ENCODE data around the gene R3HDM4. TPM values are rescaled to one million over a fixed set of nuclear protein-coding genes. Genes with fewer than 3 reads are reported as not detected.
"Not testable (repeated sequence)": the region's sequence is repeated elsewhere in the genome, so short reads cannot be mapped to it uniquely, and the experiment has no call there.

R3HDM4 gene
- polyA plus RNA-seq, 2 donors, result 66.1 to 84.8 TPM

- Histone ChIP-seq H3K9me3 (ENCODE audit: control insufficient read depth in 2 of 2, insufficient read depth in 1 of 2, low read depth in 1 of 2, low read length in 1 of 2) (no peaks in the 10 kb centered on the region), H3K27ac (ENCODE audit: low read depth in 2 of 2, low read length in 1 of 2) (no peak overlapping the region), H3K4me1 (ENCODE audit: control insufficient read depth in 2 of 2, insufficient read depth in 2 of 2, low read length in 1 of 2) (peaks cover 0 to 3% of the 10 kb centered on the region in 2 donors), H3K27me3 (ENCODE audit: control insufficient read depth in 1 of 2, insufficient read depth in 2 of 2, low read length in 2 of 2) (no peaks in the 10 kb centered on the region), H3K4me3 (ENCODE audit: low read depth in 1 of 2, low read length in 2 of 2) (no peak overlapping the region), H3K36me3 (ENCODE audit: control insufficient read depth in 2 of 2, insufficient read depth in 2 of 2, low read length in 1 of 2) (peaks cover 10 to 71% of the 10 kb centered on the region in 2 donors)
- 94 to 95% methylated on average over 64 of the region's 64 CpGs for WGBS, 2 donors
These were observed 27.3 kb downstream of the R3HDM4 start for GRCh38 chr19:885536-886224.

DNA sequence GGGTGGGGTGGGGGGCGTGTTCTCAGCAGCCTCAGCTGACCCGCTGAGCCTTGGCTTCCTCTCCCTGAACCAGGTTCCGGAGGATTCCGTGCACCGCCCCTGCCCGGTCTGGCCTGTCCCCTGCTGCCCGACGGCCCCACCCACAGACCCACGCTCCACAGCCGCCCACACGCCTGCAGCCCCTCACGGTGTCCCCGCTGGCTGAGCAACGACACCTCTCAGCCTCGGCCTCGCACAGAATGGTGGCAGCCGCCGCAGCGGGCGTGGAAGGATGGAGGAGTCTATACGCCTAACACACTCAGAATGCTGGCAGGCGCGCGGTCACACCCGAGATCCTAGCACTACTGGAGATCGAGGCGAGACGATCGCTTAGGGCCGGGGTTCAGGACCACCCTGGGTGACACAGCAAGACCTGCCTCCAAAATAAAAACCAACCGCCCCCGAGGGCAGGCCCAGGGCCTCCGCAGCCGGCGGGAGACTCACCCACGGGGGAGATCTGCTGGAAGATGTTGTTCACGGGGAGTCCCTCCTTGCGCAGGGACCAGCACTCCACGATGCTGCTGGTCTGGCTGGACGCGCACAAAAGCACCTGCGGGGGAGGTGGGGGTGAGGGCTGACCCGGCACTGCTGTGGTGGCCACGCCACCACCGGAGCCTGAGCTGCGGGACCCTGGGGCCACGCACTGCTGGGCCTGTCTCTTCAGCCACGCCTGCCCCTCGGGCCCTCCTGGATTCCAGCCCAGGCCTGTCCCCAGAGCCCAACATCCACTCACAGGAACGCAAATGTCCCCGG lies 28.4 kb downstream of the R3HDM4 start:
- no peak overlapping the region for H3K4me3 ChIP-seq (ENCODE audit: low read depth in 1 of 2, low read length in 2 of 2)
- H3K27me3 ChIP-seq (ENCODE audit: control insufficient read depth in 1 of 2, insufficient read depth in 2 of 2, low read length in 2 of 2), result no peaks in the 10 kb centered on the region
- H3K27ac ChIP-seq (ENCODE audit: low read depth in 2 of 2, low read length in 1 of 2), result no peak overlapping the region
- 91 to 92% methylated on average over 49 to 51 of the region's 51 CpGs for WGBS, 2 donors
- H3K9me3 ChIP-seq (ENCODE audit: control insufficient read depth in 2 of 2, insufficient read depth in 1 of 2, low read depth in 1 of 2, low read length in 1 of 2), result no peaks in the 10 kb centered on the region
- peaks cover 6 to 70% of the 10 kb centered on the region in 2 donors for H3K36me3 ChIP-seq (ENCODE audit: control insufficient read depth in 2 of 2, insufficient read depth in 2 of 2, low read length in 1 of 2)
- H3K4me1 ChIP-seq (ENCODE audit: control insufficient read depth in 2 of 2, insufficient read depth in 2 of 2, low read length in 1 of 2), result peaks cover 0 to 3% of the 10 kb centered on the region in 2 donors

DNA sequence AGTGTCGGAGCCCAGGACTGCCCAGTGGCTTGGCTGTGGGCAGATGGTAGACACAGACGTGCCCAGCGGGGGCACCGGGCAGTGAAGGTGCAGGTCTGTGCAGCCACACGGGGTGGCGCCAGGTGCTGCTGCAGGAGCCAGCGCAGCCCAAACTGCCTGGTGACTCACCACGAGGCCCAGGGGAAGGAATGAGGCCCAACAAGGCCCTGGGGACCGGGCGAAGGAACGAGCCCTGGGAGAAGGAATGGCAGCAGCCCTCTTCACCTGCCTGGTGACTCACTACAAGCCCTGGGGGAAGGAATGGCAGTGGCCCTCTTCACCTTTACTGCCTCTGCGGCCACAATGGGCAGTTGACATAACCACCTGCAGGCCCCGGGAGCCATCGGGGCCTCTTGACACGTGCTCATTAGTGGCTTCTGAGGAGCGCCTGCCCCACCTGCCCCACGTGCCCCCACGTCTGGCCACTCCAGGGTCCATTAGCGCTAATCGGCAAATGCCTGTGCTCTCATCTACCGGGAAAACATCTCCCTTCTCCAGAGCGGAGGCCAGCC lies 29.3 kb downstream of the R3HDM4 start:
- Histone ChIP-seq H3K36me3 (ENCODE audit: control insufficient read depth in 2 of 2, insufficient read depth in 2 of 2, low read length in 1 of 2) (peaks cover 5 to 68% of the 10 kb centered on the region in 2 donors), H3K4me1 (ENCODE audit: control insufficient read depth in 2 of 2, insufficient read depth in 2 of 2, low read length in 1 of 2) (peaks cover 0 to 3% of the 10 kb centered on the region in 2 donors), H3K4me3 (ENCODE audit: low read depth in 1 of 2, low read length in 2 of 2) (no peak overlapping the region), H3K9me3 (ENCODE audit: control insufficient read depth in 2 of 2, insufficient read depth in 1 of 2, low read depth in 1 of 2, low read length in 1 of 2) (no peaks in the 10 kb centered on the region), H3K27ac (ENCODE audit: low read depth in 2 of 2, low read length in 1 of 2) (no peak overlapping the region), H3K27me3 (ENCODE audit: control insufficient read depth in 1 of 2, insufficient read depth in 2 of 2, low read length in 2 of 2) (no peaks in the 10 kb centered on the region)
- 76 to 80% methylated on average over 18 to 22 of the region's 22 CpGs for WGBS, 2 donors

DNA sequence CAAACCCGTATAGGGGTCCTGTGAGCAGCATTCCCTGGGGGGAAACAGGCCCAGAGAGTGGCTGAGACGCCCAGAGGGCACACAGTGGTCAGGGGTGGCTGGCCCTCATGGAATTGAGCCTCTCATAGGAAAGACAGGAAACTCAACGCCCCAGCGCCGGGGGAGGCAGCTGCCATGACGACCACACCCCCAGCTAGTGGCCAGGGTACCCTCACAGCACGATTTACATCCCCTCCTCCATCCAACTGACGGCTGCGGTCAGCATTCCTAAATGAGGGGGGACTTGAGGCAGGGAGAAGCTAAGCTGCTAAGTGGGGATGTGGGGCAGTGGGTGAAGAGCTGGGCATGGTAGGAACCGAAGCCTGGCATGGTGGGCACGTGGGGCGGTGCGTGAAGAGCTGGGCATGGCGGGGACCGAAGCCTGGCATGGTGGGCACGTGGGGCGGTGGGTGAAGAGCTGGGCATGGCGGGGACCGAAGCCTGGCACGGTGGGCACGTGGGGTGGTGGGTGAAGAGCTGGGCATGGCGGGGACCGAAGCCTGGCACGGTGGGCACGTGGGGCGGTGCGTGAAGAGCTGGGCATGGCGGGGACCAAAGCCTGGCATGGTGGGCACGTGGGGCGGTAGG lies 30.0 kb downstream of the R3HDM4 start:
- no peaks in the 10 kb centered on the region for H3K9me3 ChIP-seq (ENCODE audit: control insufficient read depth in 2 of 2, insufficient read depth in 1 of 2, low read depth in 1 of 2, low read length in 1 of 2)
- WGBS, 2 donors, result 95 to 97% methylated on average over 16 to 29 of the region's 30 CpGs
- peaks cover 0 to 3% of the 10 kb centered on the region in 2 donors for H3K4me1 ChIP-seq (ENCODE audit: control insufficient read depth in 2 of 2, insufficient read depth in 2 of 2, low read length in 1 of 2)
- peaks cover 5 to 64% of the 10 kb centered on the region in 2 donors for H3K36me3 ChIP-seq (ENCODE audit: control insufficient read depth in 2 of 2, insufficient read depth in 2 of 2, low read length in 1 of 2)
- no peak overlapping the region for H3K4me3 ChIP-seq (ENCODE audit: low read depth in 1 of 2, low read length in 2 of 2)
- no peak overlapping the region for H3K27ac ChIP-seq (ENCODE audit: low read depth in 2 of 2, low read length in 1 of 2)
- H3K27me3 ChIP-seq (ENCODE audit: control insufficient read depth in 1 of 2, insufficient read depth in 2 of 2, low read length in 2 of 2), result no peaks in the 10 kb centered on the region

- Histone ChIP-seq H3K36me3 (ENCODE audit: control insufficient read depth in 2 of 2, insufficient read depth in 2 of 2, low read length in 1 of 2) (peaks cover 5 to 68% of the 10 kb centered on the region in 2 donors), H3K27me3 (ENCODE audit: control insufficient read depth in 1 of 2, insufficient read depth in 2 of 2, low read length in 2 of 2) (no peaks in the 10 kb centered on the region)
- WGBS, 2 donors, result 97 to 98% methylated on average over 34 of the region's 34 CpGs
These were observed 31.5 kb downstream of the R3HDM4 start for GRCh38 chr19:881385-882071.

DNA sequence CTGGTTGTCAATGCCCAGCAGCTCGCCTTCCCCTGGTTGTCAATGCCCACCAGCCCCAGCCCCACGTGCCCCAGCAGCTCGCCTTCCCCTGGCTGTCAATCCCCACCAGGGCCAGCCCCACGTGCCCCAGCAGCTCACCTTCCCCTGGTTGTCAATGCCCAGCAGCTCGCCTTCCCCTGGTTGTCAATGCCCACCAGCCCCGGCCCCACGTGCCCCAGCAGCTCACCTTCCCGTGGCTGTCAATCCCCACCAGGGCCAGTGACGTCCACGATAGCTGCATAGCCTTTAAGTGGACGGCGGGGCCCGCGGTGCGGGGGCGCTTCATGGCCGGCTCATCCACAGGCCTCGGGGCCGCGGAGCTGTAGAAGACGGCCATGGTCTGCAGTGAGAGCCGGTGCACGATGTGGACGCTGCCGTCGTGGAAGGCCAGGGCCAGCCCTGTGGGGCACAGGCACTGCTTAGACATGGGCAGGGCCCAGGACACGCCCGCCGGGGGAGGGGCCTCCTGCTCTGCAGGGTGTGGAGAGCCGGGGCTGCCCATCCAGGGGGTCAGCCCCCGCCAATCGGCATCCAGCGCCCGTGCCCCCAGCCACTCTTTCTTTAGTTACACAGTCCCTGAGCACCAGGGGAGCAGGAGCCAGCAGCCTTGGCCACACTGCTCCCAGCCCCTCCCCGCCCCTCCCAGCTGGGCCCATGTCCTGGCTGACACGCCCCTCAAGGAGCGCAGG lies 33.1 kb downstream of the R3HDM4 start:
- WGBS, 2 donors, result 89% methylated on average over 33 to 37 of the region's 37 CpGs
- Histone ChIP-seq H3K4me1 (ENCODE audit: control insufficient read depth in 2 of 2, insufficient read depth in 2 of 2, low read length in 1 of 2) (peaks cover 0 to 3% of the 10 kb centered on the region in 2 donors), H3K27me3 (ENCODE audit: control insufficient read depth in 1 of 2, insufficient read depth in 2 of 2, low read length in 2 of 2) (no peaks in the 10 kb centered on the region), H3K9me3 (ENCODE audit: control insufficient read depth in 2 of 2, insufficient read depth in 1 of 2, low read depth in 1 of 2, low read length in 1 of 2) (no peaks in the 10 kb centered on the region), H3K27ac (ENCODE audit: low read depth in 2 of 2, low read length in 1 of 2) (no peak overlapping the region), H3K4me3 (ENCODE audit: low read depth in 1 of 2, low read length in 2 of 2) (no peak overlapping the region), H3K36me3 (ENCODE audit: control insufficient read depth in 2 of 2, insufficient read depth in 2 of 2, low read length in 1 of 2) (peaks cover 0 to 60% of the 10 kb centered on the region in 2 donors)

More at GRCh38 chr19:881385-882071, 31.5 kb downstream of the R3HDM4 start:
- H3K4me1 ChIP-seq (ENCODE audit: control insufficient read depth in 2 of 2, insufficient read depth in 2 of 2, low read length in 1 of 2), result peaks cover 0 to 3% of the 10 kb centered on the region in 2 donors
- H3K27ac ChIP-seq (ENCODE audit: low read depth in 2 of 2, low read length in 1 of 2), result no peak overlapping the region
- no peaks in the 10 kb centered on the region for H3K9me3 ChIP-seq (ENCODE audit: control insufficient read depth in 2 of 2, insufficient read depth in 1 of 2, low read depth in 1 of 2, low read length in 1 of 2)
- no peak overlapping the region for H3K4me3 ChIP-seq (ENCODE audit: low read depth in 1 of 2, low read length in 2 of 2)

DNA sequence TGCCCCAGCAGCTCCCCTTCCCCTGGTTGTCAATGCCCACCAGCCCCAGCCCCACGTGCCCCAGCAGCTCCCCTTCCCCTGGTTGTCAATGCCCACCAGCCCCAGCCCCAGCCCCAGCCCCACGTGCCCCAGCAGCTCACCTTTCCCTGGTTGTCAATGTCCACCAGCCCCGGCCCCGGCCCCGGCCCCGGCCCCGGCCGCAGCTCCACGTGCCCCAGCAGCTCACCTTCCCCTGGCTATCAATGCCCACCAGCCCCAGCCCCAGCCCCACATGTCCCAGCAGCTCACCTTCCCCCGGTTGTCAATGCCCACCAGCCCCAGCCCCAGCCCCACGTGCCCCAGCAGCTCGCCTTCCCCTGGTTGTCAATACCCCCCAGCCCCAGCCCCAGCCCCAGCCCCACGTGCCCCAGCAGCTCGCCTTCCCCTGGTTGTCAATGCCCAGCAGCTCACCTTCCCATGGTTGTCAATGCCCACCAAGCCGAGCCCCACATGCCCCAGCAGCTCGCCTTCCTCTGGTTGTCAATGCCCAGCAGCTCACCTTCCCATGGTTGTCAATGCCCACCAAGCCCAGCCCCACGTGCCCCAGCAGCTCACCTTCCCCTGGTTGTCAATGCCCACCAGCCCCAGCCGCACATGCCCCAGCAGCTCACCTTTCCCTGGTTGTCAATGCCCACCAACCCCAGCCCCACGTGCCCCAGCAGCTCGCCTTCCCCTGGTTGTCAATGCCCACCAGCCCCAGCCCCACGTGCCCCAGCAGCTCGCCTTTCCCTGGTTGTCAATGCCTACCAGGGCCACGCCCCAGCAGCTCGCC lies 34.1 kb downstream of the R3HDM4 start:
- WGBS, 2 donors, result 86 to 91% methylated on average over 18 to 24 of the region's 24 CpGs
- peaks cover 0 to 54% of the 10 kb centered on the region in 2 donors for H3K36me3 ChIP-seq (ENCODE audit: control insufficient read depth in 2 of 2, insufficient read depth in 2 of 2, low read length in 1 of 2)
- H3K4me3 ChIP-seq (ENCODE audit: low read depth in 1 of 2, low read length in 2 of 2); H3K27ac ChIP-seq (ENCODE audit: low read depth in 2 of 2, low read length in 1 of 2); H3K4me1 ChIP-seq (ENCODE audit: control insufficient read depth in 2 of 2, insufficient read depth in 2 of 2, low read length in 1 of 2); H3K9me3 ChIP-seq (ENCODE audit: control insufficient read depth in 2 of 2, insufficient read depth in 1 of 2, low read depth in 1 of 2, low read length in 1 of 2); H3K27me3 ChIP-seq (ENCODE audit: control insufficient read depth in 1 of 2, insufficient read depth in 2 of 2, low read length in 2 of 2): not testable (repeated sequence)

- not testable (repeated sequence) for H3K27me3 ChIP-seq (ENCODE audit: control insufficient read depth in 1 of 2, insufficient read depth in 2 of 2, low read length in 2 of 2); H3K9me3 ChIP-seq (ENCODE audit: control insufficient read depth in 2 of 2, insufficient read depth in 1 of 2, low read depth in 1 of 2, low read length in 1 of 2); H3K4me3 ChIP-seq (ENCODE audit: low read depth in 1 of 2, low read length in 2 of 2); H3K4me1 ChIP-seq (ENCODE audit: control insufficient read depth in 2 of 2, insufficient read depth in 2 of 2, low read length in 1 of 2); H3K27ac ChIP-seq (ENCODE audit: low read depth in 2 of 2, low read length in 1 of 2)
- peaks cover 0 to 53% of the 10 kb centered on the region in 2 donors for H3K36me3 ChIP-seq (ENCODE audit: control insufficient read depth in 2 of 2, insufficient read depth in 2 of 2, low read length in 1 of 2)
- 86 to 88% methylated on average over 20 to 23 of the region's 23 CpGs for WGBS, 2 donors
These were observed 34.9 kb downstream of the R3HDM4 start for GRCh38 chr19:877992-878660.

All from esophagus (tissue), 2 donors.